GM12892 (cell line): ENCODE measurements around the gene ZCCHC14.

Experiments
- POLR2A ChIP-seq: IDR thresholded peaks from 2 replicates; pipeline ENCODE4 v1.6.1; 2011; ENCODE audit warnings: low read depth, low read length, control low read depth
- POLR2AphosphoS5 ChIP-seq: IDR thresholded peaks from 2 replicates; pipeline ENCODE4 v1.6.1; 2011; ENCODE audit warnings: low read depth, low read length, control low read depth
- TAF1 ChIP-seq: IDR thresholded peaks from 2 replicates; pipeline ENCODE4 v1.6.1; 2011; ENCODE audit warnings: low read depth, mild to moderate bottlenecking, control low read depth, low read length, borderline replicate concordance

DNA sequence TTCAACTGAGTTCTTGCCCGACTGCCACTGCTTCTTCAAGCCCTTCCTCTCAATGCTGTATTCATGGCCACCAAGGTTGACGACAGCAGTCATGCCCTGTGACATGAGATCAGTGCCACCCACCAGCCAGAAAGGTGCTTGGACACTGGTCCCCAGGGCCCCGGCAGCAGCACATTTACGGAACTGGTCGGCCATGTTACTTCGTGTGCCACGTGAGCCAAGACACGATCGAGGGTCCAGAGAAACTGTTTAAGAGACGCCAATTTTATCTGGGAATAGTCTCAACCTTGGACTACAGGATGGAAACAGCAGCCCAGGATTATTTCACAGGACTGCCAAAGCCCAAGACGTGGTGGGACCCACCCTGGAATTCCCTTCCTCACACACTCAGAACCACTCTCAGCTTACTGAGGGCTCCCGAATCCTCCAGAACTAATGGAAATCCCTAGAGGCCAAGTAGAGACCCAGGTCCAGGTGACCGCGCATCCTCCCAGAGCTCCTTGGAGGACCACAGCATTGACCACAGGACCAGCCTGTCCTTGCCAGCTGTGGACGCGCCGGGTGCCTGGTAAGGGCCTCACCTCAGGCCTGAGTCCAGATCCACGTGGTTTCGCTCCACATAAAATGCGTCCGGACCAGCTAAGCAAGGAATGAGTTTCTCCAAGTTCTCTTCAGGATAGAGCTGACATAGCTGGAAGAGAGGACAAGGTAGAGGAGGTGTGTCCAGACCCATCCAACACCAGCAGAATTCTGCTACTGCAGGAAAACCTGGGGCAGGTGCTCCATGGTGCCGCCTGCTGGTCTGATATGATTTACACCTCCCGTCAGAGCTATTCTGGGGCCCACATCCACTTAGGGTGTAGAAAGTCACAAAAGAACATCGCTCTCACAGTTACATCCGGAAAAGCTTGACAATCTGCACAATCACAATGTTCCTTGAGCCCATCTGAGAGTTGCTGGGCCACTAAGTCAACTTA is 72.5 kb downstream of the ZCCHC14 start:
- TF ChIP-seq POLR2A (no peak), POLR2AphosphoS5 (no peak), TAF1 (no peak)
